ENCODE results near the gene ALAD.
"Not testable (repeated sequence)": the region's sequence is repeated elsewhere in the genome, so short reads cannot be mapped to it uniquely, and the experiment has no call there.

Gene ALAD

DNA sequence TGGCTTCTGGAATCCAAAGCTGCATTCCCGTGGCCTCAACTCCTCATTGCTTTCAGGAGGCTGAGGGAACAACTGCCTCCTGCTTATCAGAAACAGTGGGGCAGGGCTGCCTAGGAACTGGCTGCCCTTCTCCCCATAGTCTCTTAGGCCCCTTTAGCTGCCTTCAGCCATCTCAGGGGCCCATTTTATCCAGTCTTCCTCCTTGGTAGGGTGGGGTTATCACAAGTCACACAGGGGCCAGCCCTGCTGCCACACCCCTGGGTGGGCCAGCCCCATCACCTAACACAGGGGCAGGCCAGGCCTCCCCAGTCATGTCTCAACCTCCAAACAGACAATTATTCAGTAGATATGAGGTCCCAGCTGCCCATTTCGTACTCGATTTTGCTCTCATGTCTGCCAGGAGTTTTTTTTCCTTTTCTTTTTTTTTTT is 3.9 kb downstream of the ALAD start:
- DNase-seq = no peak

DNA sequence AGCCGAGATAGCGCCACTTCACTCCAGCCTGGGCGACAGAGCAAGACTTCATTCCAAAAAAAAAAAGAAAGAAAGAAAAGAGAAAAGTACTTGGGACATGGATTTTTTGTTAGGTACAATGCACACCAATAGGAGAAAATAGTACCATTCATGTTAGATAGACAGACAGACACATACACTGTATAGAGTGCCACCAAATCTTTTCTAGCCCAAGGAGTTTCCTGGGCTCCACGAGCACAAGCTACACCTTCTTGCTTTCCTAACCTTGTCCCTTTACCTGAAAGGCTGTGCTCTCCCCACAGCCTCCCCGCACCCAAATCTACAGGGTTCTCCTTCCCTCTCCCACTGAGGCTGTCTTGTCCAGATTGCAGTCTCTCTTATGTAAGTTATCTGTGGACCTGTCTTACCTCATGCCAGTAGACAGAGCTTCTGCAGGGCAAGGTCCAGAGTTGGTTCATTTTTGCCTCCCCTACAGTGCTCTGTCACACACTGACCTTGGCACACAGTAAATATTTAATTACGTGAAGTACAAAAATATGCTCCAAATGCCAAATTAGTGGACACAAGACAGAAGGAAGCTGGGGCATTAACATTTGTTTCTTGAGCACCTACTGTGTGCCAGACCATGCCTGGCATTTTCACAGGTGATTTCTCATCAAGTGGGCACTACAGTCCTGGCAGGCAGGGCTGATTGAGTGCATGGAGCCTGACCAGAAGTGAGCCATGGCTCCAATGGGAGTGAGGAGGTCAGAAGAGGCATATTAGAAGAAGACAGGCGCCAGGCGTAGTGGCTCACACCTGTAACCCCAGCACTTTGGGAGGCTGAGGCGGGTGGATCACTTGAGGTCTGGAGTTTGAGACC is 5.9 kb downstream of the ALAD start:
- DNase-seq = no peak

DNA sequence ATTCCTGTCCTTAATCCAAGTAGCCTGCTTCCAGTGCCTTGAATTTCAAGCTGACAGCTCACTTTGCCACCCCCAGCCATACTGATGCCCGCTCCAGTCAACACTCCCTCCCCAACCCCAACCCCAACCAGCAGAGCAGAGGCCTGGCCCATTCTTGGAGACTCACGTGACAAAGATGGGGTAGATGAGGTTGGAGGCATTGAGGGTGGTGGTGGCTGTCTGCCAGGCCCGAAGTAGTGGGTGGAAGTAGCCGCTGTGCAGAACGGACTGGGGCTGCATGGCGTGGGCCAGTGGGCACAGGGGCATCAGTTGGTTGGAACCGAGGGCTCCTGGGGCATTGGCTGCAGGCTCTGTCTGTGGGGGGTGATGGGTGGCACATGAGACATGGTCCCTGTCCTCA is 7.8 kb downstream of the ALAD start:
- DNase-seq = no peak

DNA sequence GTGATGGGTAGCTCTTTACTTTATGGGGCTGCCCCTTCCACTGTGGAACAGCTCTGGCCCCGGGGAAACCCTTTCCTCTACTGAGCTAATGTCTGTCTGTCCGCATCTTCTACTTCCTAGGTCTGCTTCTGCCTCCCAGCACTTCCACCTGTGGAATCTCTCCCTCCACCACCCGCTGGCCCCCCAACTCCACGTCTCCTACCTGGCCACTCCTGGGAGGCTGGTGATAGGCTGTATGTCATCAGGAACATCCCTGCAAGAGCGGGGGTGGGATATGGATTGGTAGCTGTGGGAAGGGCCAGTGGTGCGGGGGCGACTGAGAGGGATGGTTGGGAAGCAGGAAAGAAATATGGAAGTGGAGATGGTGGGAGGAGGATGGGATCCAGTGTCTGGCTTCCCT is 9.2 kb downstream of the ALAD start:
- DNase-seq = no peak

DNA sequence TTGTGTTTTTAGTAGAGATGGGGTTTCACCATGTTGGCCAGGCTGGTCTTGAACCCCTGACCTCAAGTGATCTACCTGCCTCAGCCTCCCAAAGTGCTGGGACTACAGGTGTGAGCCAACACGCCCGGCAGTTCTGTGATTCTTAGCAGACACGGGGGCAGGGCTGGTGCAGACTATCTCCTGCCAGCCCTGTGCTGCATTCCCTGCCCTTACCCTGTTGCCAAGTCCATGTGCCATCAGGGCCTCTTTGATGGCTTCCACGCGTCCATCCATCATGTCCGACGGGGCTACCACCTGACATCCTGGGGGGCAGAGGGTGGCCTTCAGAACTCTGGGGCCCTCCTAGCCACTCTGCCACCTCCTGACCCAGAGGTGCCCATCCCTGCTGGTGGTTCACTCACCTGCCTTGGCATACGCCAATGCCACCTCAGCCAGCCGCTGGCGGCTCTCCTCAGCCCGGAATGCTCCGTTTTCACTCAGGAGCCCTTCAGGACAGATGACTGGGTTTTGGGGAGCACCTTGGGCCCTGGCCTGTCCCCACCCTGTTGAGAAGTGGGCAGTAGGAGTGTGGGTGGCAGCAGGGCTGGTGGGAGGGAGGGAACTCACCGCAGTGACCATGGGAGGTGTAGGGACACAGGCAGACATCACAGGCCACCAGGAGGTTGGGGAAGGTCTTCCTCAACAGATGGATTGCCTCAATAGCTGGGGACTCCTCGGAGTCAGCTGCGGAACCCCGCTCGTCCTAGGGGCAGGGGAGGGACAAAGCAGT is 10.7 kb downstream of the ALAD start:
- no peak for DNase-seq

DNA sequence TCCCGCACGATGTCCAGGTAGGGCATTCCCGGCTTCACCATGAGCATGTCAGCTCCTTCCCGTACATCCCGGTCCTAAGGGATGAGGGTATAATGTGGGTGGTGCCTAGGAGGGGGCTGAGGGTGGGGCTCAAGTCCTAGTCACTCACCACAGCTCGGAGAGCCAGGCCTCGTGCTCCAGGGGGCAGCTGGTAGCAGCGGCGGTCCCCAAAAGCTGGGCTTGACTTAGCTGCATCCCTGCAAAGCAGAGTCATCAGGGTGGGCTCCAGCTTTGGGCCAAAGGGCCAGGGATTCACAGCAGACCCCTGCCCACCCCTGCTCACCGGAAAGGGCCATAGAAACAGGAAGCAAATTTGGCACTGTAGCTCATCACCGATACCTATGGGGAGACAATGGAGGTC is 11.6 kb downstream of the ALAD start:
- no peak for DNase-seq

DNA sequence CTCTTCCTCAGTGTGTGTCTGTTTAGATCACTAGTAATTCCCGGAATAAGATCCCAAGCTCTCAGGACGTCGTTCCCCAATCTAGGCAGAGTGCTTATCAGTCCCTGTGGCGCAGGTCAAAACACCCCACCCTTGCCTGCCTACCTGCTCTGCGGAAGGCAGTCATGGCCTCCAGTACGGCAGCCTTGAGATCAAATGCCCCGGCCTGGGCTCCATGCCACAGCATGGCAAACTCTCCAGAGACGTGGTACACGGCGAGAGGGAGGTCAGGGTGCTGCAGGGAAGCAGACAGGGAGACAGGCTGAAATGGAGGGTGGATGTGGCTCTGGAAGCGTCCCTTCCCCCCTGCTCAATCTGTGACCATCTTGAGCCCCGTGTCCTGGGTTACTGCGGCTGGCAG is 12.3 kb downstream of the ALAD start:
- no peak for DNase-seq

DNA sequence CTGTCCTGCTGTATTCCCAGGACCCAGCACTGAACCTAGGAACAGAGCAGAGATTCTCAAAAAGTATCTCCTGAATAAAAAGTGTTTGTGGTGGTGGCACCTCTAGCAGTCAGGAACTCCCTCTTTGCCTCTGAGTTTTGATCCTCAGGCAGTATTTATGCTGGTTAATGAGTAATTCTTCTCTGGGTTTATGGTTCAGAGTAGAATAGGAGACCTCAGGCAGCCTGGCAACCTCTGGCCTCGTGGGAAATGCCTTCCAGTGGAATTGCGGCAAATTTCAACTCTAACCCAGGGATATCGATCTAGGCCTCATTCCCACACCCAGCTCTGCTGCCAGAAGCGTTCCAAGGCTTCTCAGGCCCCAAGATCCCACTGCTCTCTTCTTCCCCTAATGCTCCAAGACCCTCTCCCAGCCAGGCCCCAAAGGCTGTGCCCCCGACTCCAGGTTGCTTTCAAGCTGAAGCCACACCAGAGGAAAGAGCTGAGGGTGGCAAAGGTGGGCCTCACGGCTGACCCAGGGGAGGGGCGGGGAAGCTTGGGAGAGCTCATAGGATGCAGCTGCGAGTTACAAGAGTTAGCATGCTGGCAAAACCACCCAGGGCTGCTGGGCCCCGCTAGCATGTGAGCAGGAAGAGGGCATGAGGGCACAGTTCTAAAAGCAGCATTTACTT is 13.4 kb downstream of the ALAD start:
- no peak for DNase-seq

DNA sequence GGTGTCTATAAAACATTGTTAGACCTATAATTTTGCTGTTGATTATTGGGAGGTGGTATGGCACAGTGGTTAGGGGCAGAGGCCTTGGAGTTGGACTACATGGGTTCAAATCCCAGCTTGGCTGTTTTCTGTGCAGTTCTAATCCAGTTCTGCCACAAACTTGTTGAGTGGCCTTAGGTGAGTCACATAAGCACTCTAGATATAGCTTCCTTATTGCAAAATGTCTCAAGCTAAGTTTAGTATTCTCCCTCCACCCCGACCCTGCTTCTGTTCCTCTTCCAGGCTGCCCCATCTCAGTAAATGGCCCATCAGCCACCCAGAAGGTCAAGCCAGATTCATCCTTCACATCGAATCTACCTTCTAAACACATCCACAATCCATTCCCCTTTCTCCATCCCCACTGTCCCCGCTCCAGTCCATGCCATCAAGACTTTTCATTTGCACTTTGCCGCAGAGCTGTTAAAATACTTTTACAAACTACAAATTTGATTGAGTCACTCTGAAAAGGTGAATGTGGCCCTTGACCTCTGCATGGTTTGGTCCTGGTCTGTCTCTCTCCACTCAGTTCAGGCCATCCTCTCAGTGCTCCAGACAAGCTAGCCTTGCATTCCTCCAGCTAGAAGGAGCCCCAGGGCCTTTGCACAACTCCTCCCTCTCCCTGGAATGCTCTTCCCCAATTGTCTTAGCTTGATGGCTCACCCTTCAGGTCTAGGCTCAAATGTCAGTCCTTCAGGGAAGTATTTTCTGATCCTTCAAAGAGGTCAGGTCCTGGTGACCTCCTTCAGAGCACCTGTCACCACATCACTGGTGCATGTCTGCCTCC is 14.3 kb downstream of the ALAD start:
- no peak for DNase-seq

DNA sequence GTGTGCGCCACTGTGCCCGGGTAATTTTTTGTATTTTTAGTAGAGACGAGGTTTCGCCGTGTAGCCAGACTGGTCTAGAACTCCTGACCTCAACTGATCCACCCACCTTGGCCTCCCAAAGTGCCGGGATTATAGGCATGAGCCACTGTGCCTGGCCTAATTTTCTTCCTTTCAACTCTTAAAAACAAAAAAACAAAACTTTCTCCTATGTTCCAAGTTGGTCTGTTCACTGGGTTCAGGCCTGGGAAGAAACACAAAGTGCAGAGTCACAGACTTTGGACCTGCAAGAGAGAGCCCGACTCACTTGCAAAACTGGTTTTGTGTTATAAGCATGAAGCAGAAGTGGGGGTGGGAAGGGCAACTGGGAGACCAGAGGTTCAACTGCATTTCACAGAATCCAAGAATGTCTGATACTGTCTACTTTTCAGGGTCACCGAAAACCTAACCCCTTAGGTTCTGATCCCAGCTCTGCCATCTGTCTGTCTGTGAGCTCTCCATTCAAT is 19.1 kb downstream of the ALAD start:
- peak; percentile 6 for DNase-seq

DNA sequence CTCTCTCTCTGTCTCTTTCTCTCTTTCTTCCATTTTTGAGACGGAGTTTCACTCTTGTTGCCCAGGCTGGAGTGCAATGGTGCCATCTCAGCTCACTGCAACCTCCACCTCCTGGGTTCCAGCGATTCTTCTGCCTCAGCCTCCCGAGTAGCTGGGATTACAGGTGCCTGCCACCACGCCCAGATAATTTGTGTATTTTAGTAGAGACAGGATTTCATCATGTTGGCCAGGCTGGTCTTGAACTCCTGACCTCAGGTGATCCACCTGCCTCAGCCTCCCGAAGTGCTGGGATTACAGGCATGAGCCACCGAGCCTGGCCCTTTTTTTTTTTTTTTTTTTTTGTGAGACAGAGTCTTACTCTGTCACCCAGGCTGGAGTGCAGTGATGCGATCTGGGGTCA is 19.6 kb downstream of the ALAD start:
- not testable (repeated sequence) for DNase-seq

DNA sequence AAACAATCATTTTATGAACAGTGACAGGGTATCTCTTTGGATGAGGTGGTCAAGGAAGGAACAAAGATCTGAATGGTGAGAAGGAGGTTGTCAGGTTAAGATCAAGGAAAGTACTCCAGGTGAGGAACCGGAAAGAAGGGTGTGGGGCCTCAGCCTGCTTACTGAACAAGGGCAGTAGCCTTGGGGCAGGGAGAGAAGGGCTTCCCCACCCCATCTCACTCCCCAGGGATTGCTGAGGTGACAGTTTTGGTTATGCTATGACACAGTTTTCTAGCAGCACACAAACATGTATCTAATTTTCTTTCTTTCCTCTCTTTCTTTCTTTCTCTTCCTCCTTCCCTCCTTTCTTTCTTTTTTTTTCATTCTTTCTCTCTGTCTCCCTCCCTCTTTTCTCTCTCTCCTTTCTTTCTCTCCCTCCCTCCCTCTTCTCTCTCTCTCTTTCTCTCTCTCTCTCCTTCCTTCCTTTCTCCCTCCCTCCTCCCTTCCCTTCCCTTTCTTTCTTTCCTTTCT is 20.2 kb downstream of the ALAD start:
- DNase-seq = no peak

DNA sequence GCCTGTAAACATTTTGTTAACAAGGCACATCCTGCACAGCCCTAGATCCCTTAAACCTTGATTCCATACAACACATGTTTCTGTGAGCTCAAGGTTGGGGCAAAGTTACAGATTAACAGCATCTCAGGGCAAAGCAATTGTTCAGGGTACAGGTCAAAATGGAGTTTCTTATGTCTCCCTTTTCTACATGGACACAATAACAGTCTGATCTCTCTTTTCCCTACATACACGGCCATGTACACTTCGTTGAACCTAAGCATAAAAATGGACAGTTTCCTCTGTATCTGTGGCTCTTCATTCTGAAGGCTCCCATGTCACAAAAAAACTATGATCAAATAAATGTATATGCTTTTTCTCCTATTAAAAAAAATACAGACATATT is 21.3 kb downstream of the ALAD start:
- DNase-seq = not testable (repeated sequence)

DNA sequence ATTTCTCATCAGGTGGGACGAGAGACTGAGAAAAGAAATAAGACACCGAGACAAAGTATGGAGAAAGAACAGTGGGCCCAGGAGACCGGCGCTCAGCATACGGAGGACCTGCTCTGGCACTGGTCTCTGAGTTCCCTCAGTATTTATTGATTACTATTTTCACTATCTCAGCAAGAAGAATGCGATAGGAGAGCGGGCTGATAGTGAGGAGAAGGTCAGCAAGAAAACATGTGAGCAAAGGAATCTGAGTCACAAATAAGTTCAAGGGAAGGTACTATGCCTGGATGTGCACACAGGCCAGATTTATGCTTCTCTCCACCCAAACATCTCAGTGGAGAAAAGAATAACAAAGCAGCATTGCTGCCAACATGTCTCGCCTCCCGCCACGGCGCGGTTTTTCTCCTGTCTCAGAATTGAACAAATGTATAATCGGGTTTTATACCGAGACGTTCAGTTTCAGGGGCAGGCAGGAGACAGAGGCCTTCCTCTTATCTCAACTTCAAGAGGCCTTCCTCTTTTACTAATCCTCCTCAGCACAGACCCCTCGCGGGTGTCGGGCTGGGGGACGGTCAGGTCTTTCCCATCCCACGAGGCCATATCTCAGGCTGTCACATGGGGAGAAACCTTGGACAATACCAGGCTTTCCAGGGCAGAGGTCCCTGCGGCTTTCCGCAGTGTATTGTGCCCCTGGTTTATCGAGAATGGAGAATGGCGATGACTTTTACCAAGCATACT is 21.8 kb downstream of the ALAD start:
- not testable (repeated sequence) for DNase-seq

DNA sequence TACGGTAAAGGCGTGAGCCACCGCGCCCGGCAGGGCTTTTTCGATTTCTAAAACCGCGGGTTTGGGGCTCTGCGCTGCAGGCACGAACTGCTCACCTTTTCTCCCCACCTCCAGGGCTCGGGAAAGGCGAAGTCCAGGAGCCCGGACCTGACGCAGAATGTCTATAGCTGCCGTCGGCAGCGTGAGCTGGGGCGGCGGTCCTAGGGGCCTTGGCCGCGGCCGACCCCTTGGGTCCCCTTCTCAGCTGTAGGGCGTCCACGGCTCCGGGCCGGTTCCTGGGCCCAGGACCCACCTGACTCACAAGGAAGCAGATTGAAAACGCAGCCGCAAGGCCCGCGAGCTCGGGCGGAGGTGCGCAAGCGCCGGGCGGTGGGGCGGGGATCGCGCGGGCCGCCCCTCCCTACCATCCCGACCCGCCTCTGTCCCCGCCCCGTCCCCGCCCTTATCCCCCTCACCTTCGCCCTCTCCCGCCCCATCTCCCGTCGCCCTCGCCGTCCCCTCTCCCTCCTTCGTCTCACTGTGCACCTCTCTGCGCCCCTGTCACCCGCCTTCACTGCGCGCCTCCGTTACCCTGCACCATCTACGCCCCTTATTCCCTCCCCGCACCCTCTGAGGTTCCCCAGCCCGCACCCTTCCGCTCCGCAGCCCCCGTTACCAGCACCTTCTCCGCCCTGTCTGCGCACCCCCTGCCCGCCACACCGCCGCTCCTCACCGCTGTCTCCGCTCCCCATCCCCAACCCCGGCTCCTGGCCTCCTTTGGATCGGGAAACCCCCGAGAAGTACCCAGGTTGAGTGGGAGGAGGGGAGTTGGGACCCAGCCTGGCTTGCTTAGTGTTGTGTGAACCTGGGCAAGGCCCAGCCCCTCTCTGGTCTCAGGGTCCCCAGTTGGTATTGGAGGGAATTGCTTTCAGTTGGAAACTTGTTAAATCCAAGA is 24.2 kb downstream of the ALAD start, which contains the start of gene HDHD3:
HDHD3 (minus strand) TSS at position 353 of the 934 bp plus-strand sequence. CDS start 2,632 bp downstream, outside the sequence.
- peak; percentile 52 for DNase-seq

DNA sequence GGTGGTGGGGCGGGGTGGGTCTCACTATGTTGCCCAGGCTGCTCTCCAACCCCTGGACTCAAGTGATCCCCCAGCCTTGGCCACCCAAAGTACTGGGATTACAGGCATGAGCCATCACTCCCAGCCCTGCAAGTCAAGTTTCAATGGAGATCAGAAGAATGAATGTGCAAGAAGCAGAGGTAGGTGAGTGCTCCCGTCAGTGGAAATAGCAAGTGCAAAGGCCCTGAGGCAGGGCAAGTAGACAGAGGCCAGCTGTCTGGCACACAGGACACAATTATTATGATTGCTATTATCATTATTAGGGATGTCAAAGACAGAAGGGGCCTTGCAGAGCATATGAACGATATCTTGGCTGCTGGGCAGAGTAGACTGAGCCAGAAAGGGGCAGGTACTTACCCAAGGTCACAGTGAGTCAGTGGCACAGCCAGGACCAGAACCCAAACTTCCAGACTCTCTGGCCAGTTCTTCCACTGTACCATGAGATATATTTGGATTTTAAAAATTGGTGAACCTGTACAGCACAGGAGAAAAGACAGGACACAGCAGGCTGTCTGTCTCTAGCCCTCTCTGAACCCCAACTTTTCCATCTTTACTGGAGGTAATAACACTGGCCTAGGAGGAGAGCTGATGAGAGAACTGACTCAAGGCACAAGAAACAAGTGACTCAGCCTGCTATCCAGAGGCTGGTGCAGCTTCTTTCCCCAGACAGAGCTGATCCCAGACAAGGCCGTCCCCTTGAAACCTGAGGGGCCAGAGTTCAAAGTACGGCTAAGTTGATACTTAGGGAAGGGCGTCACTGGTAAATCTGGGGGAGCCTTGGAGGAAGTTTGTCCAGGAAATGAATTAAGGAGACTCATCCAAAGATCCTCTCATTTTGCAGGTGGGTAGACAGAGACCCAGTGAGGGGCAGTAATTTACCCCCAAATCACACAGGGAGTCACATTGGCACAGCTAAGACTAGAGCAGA is 25.7 kb downstream of the ALAD start:
- no peak for DNase-seq

DNA sequence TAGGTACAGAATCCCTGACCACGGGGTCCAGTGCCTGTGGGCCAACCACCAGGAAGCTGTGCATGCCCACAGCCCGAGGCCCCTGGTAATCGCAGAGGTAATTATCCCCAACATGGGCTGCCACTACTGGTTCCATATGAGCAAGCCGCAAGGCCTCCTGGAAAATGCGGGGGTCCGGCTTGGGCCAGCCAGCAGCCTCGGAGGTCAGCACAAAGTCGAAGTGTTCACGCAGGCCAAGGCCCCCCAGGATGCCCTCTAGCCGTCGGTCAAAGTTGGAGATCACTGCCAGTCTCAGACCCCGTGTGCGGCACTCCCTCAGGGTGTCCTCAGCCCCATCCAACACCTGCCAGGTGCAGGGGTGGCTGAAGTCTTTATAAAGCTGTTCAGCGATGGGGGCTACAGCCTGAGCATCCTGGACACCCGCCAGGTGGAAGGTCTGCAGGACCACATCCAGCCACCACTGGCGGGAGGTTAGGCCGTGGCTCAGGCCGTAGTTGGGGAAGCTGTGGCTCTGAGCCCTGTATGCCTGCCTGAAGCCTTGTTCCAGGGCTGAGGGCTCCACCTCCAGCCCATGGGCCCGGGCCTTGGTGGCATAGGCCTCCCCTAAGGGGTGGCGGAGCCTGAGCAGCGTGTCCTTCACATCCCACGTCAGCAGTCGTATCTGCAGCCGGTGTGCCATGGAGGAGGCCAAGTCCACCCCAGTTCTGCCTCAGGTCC is 27.2 kb downstream of the ALAD start:
- DNase-seq = no peak

DNA sequence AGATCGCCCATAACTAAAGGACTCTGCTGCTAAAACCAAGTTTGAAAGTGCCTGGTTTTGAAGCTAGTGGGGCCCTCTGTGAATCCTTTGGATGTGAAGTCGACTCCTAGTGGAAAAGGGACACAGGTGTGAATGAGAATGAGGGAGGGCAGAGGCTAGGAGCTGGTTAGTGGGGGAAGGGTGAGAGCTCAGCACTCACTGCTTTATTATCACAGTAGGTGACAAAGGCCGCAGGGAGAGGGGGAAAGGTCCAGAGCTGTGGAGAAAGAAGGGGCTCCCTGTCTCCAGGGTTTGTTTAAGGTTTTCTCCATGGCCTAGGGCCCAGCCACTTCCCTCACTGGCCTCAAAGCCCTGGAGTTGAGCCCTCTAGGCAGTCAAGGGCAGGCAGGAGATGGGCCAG is 27.8 kb downstream of the ALAD start:
- no peak for DNase-seq
